GM19035 (cell line): ENCODE results near the gene TSPO.
A peak's percentile ranks its signal among the peaks of the same experiment; 100 is the strongest.

ENCODE experiments used
- ATAC-seq: cut with Tn5 transposase; IDR thresholded peaks from one replicate; pipeline ENCODE4 v1.9.1; 2021; ENCODE audit not compliant: unreplicated experiment

The TSPO gene

GRCh38 chr22:43174941-43175531, 23.7 kb downstream of the TSPO start:
- ATAC-seq: no peak

GRCh38 chr22:43176090-43176489, 24.7 kb downstream of the TSPO start:
- no peak for ATAC-seq

GRCh38 chr22:43177479-43177878, 26.1 kb downstream of the TSPO start:
- ATAC-seq: no peak

- ATAC-seq: no peak
Measured at GRCh38 chr22:43179146-43179910, 28.0 kb downstream of the TSPO start.

- ATAC-seq: no peak
Measured at GRCh38 chr22:43179911-43180195, 28.5 kb downstream of the TSPO start.

DNA sequence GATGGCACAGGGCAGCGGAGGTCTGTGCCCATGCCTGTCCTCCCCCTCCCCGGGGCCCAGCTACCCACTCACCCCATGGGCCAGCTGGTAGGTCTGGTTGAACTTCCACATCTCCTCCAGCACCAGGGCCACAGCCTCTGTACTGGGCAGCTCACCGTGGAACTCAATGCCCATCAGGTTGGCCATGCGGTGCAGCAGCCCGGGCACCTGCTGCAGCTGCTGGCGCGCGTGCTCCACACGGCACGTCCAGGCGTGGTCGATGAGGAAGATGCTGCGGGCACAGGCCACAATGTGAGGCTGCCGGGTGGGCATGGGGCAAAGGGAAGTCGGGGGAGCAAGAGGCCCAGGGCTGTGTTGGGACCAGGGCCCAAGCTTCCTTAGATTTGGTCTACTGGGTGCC, 29.3 kb downstream of the TSPO start:
- no peak for ATAC-seq

DNA sequence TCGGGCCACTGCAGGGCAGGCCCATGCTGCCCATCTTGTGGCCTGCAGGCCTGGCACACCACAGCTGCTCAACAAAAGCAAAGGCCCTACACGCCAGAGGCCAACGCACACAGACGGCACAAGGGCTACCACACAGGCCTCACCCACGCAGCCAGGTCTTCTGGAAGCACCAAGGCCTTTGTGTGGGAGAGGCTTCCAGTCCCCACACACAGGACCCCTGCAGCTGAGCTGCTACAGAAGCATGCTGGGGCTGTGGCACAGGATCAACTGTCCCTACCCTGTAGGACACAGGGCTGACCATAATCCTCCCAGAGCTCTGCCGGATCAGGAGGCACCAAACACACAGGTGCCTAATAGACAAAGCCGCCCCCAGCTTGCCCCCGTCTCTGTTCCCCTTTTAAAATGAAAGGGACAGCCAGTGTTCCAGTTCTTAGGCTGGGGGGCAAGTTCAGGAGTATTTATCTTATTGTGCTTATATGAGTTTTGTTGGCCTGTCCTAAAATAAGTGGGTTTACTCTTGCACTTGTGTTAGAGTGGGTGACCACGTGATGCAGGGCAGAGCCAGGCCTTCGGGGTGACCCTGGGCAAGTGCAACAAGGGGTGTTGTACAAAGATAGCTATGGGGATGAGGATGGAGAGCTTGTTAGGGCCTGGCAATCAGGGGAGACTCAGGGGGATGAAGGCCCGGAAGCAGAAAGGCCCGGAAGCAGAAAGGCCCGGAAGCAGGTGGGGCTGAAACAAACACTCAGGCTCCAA, 30.1 kb downstream of the TSPO start:
- ATAC-seq: no peak

DNA sequence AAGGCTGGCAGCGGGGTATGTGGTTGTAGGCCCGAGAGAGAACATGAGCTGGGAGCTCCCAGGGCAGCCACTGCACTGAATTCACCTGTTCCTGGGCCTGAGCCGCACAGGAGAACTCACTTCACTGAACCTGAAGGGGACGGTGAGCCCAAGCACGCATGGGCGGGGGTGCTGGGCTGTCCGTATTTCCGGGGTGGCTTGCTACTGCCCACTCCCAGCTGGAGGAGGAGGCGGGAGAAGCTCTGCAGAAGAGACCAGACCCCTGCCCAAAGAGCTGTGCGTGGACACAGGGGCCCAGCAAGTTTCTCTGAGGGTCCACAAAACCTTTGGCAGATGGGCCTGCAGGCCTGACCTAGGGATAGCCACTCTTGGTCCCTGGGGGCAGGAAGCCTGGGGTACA, 30.8 kb downstream of the TSPO start:
- ATAC-seq: no peak

DNA sequence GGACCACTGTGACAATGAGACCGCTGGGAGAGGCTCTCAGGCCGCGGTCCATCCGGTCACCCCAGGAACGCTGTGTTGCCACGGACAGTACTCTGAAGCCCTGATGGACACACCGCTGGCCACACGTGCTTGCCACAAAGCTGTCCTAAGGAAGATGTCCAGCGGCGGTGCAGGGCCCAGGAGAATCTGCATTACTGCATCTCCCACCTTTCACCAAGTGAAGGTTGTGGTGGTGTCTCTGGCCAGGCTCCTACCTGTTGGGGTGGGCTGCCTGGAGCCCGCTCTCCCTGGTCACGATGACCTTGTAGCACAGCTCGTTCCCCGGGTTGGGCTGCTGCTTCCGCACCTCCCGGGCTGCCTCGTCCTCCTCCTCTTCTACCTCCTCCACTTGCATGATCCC, 31.4 kb downstream of the TSPO start:
- no peak for ATAC-seq

GRCh38 chr22:43183496-43184277, 32.3 kb downstream of the TSPO start:
- ATAC-seq: no peak

GRCh38 chr22:43185860-43186261, 34.5 kb downstream of the TSPO start:
- no peak for ATAC-seq

GRCh38 chr22:43186272-43187170, 35.2 kb downstream of the TSPO start, which contains the start of gene TTLL12:
TTLL12 (minus strand) TSS chr22:43187134; CDS start chr22:43187069, 65 bp downstream.
- peak; percentile 59 for ATAC-seq

GRCh38 chr22:43187171-43188099, 36.1 kb downstream of the TSPO start:
- peak; percentile 80 for ATAC-seq

DNA sequence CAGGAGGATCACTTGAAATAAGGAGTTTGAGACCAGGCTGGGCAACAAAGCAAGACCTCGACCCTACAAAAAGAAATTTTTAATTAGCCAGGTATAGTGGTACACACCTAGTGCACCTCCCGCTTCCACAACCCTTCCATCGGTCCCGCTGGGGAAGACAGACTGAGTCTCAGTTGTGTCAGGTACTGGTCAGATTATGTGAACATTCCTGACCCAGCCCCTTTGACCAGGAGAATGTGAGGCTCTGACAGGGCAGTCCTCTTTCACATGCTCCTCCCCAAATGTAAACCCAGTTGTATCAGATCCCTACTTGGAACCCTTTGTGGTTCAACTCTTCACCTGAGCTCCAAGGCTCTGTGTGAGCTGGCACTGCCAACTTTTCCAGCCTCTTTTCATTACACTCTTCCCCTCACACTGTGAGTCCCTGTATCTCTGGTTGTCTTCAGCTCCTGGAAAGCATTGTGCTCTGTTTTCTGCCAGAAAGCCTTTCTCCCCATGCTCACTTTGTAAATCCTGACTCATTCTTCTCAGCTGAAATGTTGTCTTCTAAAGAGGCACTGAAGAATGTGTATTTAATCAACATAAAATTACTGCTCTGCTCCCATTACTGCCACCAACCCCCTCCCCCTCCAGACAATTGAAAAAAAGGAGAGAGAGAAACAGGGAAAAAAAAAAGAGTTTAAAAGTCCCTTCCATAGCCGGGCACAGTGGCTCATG, 37.6 kb downstream of the TSPO start:
- ATAC-seq: no peak

GRCh38 chr22:43191831-43192230, 40.5 kb downstream of the TSPO start:
- ATAC-seq: no peak

GRCh38 chr22:43197271-43197941, 46.0 kb downstream of the TSPO start:
- ATAC-seq: no peak

- ATAC-seq: no peak
Measured at GRCh38 chr22:43198126-43198525, 46.8 kb downstream of the TSPO start.

DNA sequence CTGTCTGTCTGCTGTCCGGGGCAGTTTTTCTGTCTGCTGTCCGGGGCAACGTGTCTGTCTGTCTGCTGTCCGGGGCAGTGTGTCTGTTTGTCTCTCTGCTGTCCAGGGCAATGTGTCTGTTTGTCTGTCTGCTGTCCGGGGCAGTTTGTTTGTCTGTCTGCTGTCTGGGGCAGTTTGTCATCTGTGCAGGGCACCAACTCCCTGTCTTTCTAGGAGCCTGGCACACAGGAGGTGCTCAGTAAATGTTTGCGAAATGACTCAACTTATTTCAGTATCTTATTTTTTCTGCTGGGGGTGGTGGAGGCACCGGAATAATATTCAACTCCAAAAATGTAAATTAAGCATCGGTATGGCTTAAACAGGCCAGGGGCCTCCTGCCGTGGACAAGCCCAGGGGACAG, 47.6 kb downstream of the TSPO start:
- ATAC-seq: no peak
